NCI-H2227 treated with DMSO at 0.1 percent for 48 hours (cell line): ENCODE results near the gene CSMD2.

Source experiments
- DNase-seq: peaks from one replicate; lab custom pipeline; 2025; lab: John Stamatoyannopoulos, UW

The CSMD2 gene

DNA sequence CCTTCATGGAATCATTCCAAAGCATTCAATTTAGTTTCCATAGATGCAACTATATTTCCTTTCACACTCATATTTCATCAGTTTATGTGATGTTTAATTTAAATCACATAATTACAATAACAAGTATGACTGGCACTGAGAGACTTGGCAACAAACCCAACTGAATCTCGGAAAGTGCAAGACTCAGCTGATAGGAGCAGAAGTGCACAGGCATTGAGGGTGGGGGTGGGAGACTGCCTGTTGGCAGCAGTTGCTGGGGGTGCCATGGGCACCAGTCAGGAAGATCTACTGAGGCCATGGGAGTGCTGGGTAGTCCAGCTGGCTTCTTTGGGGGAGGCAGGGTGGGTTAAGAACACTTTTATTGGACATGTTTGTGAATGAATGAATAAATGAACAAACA, 311.6 kb downstream of the CSMD2 start:
- DNase-seq: no peak

DNA sequence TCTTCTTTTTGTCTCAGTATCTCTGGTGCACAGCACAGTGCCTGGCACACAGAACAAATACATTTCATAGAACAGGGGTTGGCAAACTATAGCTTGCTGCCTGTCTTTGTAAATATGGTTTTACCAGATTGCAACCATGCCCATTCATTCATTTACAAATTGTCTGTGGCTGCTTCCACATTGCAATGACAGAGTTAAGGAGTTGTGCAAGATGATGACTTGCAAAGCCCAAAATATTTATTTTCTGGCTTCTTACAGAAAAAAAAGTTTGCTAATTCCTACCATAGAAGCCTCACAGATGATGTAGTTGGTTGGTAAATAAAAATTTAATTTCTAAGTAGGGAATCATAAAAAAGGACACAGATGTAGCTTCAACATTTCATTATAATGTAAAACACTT, 312.3 kb downstream of the CSMD2 start:
- DNase-seq: no peak

DNA sequence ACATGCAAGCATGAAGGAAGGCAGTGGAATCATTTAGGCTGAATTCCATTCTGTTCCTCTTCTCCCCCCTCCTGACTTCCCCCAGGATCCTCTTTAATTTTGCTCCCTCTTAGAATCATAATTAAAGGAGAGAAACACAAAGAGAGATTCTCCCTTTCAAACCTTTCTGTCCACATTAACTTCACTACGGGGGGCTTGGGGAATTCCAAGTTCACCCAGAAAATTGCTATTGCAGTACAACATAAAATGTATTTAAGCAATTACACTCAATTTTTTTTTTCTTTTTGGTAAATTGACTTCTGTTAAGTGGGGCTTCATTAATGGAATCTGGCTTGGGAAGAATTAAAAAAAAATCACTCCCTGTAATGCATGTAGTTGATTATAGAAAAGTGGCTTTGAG, 314.5 kb downstream of the CSMD2 start:
- peak; percentile 19 for DNase-seq

DNA sequence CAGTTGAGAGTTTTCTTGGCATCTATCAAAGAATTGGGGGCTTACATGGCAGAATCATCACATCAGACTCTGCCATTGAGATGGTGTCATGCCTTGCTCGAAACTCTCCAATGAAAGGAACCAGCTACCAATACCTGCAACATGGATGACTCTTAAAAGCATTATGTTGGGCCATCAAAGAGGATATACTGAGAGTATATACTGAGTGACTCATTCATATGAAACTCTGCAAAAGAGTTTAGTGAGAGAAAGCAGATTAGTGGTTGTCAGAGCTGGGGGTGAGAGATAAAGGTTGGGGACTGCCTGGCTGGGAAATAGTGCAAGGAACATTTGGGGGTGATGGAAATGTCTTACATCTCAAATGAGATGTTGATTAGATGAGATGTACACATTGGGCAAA, 315.8 kb downstream of the CSMD2 start:
- DNase-seq: no peak

DNA sequence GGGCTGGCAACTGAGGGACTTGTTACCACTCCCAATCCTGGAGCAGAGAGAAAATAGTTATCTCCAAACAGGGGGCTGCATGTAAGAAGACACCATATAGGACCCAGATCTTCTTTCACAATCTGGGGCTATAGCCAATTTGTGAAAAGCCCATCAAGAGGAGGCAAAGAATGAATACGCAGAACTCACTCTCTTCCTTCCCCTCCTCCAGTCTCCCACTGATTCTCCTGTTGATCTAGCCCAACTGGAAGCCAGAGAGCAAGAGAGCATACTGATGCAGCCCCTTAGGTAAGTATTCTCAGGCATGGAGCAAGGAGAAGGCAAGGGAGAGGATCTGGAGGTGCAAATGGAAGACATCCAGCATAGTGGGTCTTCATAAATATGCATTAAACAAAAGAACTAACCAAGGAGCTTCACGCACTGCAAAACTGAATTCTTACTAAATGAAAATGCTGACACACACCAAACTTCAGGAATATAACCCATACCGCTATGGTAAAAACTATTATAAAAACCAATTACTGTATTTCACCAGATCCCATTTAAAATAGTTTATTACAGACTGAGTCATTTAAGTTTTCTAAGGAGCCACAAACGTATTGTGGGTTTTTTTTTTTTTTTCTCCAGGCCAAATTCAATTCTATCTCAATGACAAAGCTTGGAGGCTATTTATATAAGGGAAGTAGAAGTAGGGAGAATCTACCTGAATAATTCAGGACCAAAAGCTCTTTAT, 316.7 kb downstream of the CSMD2 start:
- no peak for DNase-seq

DNA sequence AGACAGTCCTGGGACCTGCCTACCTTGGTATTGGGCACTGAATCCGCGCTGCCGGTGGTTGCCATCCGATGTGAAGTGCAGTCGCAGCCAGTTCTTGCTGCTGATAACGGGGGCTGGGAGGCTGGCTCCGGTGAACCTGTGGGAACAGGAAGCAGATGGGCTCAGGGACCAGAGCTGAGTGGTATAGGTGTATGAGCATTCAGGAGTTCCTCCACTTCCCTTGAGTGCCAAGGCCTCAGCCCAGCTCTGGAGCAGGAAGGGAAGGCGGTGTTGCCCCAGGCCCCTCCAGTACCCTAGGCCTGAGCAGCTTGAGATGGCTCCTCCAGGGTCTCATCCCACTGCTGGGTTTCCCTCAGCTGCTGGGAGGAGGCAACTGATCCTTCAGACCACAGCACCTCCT, 318.2 kb downstream of the CSMD2 start:
- no peak for DNase-seq

DNA sequence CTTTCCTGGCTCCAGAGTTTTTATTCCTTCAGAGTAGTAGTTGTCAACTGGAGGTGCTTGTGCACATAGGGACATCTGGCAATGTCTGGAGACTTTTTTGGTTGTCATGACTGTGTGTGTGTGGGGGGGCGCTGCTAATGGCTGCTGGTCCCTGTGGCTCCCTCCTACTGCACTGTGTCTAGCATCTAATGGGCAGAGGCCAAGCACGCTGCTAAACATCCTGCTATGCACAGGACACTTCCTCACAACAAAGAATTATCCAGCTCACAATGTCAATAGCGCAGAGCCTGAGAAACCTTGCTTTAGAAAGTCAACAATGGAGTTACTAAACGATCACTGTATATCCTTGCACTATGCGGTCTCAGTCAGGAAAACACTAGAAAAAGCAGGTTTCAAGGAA, 320.9 kb downstream of the CSMD2 start:
- no peak for DNase-seq

DNA sequence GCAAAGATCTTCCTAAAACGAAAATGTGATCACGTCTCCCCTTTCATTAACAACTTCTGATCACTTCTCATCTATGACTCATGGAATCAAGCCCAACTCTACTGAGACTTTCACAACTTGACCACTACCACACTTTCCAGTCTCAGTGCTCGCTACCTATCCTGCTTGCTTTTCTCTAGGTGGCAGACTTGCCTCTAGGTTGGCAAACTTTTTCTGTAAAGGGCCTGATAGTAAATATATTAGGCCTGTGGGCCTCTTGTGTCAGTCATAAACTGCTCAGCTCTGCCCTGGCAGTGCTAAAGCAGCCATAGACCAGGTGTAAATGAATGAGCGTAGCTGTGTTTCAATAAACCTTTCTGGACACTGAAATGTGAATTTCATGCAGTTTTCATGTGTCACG, 322.7 kb downstream of the CSMD2 start:
- no peak for DNase-seq

DNA sequence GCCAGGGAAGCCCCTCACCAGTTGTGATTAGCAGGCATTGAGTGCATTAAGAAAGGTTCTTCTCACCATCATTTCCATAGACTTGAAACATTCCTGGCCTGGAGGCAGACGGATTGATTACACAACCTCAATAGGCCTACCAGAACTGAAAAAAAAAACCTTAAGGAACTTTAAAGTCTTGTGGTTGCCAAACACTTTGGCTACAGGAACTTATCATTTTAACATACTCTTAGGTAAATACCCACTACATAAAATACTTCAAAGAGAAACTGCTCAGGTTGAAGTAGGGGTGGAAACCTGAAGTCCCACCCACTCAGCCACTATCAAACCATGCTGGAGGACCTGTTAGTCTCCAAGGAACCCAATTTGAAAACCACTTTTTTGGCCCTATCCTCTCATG, 323.5 kb downstream of the CSMD2 start:
- DNase-seq: no peak

DNA sequence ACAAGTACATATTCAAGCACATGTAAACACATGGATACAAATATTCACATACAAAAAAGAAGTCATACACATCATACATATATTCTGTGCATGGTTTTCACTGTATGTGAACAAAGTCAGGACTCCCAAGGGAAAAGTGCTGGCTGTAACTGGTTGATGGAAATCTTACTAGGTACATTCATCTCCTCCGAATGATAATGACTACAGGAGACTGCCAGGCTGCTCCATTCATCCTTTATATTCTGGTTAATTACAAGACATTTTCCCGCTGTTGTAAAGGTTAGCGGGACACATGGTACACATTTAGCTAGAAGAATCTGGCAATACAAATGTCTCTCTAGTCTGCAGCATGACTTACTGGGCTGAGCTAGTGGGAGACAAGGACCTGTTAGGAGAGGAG, 327.4 kb downstream of the CSMD2 start:
- no peak for DNase-seq

DNA sequence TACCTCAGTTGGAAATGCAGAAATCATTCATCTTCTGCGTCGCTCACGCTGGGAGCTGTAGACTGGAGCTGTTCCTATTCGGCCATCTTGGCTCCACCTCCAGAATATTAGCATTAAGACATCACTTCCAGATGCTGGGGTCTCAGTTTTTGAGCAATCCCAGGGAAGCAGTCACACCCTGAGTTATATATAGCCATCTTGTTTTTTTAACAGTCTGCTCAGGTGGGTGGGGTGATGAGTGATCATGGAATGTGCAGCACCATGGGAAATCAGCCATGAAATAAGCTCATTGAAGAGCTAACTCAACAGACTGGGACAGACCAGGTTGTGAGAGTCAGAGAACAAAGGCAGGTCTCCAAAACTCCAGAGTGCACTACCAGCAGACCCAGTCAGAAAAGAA, 328.1 kb downstream of the CSMD2 start:
- no peak for DNase-seq

DNA sequence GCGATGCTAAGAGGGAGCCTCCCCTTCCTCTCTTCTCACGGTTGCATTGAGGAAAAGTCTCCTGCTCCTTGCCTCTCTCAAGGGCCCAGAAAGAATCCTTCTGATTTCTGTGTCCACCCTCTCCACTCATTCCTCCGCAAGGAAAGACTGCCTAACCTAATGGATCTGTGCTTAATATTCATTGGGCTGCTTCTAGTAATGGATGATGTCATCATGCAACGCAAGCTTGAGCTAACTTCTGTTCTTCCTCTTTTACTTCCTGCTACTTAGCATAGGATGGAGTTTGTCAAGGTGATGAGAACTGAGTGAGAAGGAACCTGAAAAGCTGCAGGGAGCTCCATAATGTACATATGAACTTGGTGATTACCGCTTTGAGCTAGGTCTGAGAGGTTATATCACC, 336.4 kb downstream of the CSMD2 start:
- no peak for DNase-seq

DNA sequence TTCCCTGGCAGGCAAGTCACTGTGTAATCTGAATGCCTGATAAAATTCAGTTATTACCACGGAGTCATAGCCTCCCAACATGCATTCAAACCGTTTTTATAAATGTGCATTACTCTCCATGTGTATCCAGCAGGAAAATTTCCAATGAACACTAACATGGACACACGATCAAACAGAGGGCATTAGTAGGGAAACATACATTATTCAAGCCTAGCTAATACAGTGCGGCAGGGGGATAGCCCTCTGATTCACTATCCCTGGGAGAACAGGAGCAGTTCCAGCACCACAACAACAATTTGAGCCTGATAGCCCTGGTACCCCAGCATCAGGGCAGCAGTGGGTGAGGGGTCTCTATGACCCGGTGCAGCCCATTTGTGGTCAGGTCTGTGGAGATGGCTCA, 337.0 kb downstream of the CSMD2 start:
- no peak for DNase-seq

DNA sequence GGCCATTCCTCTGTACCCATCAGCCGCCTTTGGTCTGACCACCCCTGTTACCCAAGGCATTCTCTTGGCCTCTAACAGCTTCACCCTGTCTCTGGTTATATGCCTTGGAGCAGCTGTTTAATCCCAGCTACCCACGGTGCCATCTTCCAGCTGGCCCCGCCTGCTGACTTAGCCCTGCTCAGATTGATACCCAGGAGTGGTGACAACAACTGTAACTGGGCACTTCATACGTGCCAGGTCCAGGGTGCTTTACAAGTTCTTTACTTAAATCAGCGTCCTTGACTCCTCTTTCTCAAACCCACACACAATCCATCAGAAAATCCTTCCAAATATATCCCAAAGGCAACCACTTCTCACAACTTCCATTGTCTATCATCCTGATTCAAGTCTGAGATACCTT, 338.3 kb downstream of the CSMD2 start:
- DNase-seq: no peak

DNA sequence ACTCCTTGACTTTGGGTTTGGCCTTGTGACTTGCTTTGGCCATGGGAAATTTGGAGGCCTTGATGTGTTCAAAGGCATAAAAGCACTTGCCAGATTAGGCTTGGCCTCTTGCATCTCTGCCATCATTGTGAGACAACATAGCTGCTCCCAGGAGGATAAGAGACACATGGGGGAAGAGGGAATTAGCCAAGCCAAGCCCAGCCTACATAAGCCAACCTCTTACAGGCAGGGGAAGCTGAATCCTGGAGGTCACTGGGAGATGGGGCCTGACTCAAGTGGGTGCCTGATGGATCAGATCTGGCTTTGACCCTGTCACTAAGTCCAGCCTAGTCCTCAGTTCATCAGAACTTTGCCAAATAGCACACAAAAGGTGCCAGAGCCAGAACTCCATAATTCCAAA, 338.7 kb downstream of the CSMD2 start:
- no peak for DNase-seq

DNA sequence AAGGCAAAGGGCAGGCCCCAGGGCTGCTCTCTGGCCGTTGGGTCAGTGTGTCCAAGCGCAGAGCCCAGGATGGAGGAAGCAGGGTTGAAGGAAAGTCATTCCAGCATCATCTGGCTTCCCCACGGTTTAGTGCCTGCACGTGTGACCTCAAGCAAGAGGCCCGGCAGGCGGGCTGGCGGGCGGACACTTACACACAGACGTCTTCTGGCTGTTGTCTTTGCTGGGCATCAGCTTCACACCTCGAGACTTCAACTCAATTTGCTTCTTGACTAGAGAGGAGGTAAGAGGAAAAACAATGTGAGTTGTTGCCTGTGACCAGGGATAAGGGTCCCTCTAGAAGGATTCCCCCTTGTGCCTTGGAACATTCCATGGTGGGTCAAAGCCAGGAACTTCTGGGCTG, 339.5 kb downstream of the CSMD2 start:
- DNase-seq: no peak

DNA sequence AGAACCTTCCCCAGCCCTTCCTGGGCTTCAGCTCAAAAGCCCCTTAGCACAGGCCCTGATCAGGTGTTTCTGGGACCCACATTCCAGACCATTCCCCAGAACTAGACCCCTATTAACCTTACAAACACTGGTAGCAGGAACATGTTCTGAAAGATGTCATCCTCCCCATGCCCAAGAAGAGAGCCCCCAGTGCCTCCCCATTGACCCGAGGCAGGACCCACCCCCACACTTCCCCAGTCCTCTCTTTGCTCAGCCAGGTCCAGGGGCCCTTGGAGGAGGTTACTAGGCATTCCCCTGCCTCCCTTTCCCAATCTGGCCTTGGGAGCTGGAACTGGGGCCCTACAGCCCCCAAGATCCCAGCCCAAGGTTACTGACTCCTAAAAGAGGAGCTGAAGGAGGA, 340.1 kb downstream of the CSMD2 start:
- DNase-seq: no peak

DNA sequence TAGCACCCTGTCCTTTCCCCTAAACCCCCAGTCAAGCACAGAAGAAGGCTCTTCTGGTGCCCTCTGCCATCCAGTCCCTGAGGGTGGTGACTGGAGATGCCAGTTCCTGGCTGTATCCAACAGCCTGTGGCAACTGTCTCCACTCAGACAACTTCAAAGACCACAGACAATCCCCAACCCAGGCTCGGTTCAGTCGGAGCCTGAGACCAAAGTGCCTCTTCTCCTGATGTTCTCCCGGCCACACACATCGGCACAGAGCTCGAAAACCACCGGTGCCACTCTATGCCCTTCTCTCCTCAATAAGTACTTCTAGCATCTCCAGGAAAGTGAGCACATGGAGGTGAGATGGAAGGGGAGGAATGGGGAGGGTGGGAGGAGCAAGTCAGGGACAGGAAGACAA, 340.7 kb downstream of the CSMD2 start:
- no peak for DNase-seq

DNA sequence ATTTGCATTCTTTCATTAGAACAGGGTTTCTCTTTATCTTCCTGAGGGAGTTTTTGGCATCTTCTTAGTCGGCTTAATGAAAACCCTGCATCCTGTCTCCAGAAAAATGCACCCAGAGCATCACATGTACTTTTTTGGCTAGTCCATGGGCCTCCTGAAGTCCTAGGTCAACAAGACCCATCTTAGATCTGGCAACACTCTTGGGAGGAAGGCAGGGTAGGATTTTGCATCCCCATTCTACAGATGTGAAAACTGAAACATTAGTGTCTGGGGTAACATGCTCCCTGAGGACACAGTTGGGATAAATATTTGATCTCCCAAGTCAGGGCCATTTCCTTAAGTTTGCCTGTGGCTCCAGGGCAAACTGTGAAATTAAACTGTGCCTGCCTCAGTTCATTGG, 341.2 kb downstream of the CSMD2 start:
- no peak for DNase-seq

DNA sequence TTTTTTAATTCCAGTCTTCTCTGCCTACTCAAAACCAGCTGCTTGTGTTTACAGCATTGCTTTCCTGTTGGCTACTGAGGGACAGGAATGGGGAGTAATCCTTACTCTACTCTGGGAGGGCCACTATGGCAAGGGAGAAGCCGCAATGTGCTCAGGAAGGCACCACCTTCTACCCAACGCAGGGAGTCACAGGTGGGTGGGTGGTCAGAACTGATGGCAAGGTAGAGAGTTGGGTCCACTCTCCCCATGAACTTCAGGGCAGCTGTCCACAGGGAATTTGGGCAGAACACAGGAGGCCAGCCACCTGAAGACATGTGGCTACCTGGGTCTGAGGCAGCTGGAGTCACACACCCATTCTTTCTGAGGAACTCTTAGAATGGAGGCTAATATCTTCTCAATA, 341.6 kb downstream of the CSMD2 start:
- DNase-seq: no peak

DNA sequence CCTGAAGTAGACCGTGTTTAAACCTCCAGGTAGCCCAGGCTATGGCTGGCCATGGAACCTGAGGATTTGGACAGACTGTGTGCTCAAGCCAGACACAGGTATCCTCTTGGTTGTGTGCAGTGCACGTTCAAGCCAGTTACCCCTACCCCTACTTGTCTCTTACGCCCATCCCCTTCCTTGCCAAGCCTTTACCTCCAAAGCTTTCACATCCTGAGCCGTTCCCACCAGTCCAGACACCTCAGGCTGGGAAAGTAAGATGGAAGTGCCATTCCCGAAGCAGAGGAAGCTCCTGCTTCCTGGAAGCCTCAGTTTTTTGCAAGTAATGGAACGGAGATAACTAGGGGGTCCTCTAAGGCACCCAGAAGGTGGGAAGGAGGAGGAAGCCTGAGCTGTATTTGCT, 342.6 kb downstream of the CSMD2 start:
- no peak for DNase-seq

DNA sequence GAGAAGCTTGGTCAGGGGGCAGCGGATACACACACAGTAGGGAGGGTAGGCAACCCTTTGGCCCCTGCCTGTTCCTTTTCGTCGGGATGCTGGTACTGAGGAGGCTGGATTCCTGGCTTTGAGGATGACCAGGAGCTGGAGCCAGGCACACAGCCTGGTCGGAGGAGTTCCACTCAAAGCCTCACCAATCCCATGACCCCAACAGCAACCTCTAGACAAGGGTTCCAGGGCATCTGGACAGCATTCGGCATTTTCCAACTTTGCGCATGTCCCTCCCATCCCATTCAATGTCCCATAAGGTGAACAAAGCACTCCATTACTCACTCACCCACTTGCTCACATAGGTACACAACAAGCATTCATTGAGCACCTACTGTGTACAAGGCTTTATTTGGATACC, 343.7 kb downstream of the CSMD2 start:
- no peak for DNase-seq

DNA sequence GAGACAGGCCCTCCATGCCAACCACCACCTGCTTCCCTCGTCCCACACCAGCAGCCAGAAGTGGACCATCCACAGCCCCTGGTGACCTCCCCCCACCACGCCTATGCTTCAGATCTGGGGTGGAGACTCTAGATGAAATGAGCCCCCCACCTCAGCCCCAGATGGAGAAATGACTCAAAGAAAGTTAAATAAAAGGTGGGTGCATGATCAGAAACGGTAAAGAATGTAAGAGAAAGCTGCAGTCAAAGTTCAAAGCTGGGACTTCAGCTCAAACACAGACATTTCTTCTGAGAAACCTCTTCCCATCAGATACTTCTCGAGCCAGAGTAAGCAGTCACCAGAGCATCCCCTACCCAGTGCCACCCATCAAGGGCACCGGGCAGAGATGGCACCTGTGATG, 344.2 kb downstream of the CSMD2 start:
- DNase-seq: no peak

DNA sequence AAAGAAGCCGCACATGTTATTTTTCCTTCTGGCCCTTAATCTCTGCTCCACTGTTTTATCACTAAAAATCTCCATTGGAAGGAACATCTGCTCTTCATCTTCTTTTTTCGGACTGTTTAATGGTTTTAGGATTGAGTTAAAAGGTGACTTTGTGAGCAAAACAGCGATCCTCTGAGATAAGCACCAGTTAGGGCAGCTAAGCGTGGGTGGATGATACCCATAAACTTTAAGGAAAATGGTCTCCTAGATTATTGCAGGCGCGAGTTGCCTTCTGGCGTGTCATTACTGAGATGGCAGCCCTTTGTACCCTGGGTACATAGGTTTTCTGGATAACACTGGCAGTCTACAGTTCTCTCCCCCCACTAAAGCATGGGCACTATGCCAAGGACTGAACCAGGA, 345.1 kb downstream of the CSMD2 start:
- no peak for DNase-seq
